ENCODE measurements around the gene LMF1.
"Not testable (repeated sequence)": the region's sequence is repeated elsewhere in the genome, so short reads cannot be mapped to it uniquely, and the experiment has no call there.

DNA sequence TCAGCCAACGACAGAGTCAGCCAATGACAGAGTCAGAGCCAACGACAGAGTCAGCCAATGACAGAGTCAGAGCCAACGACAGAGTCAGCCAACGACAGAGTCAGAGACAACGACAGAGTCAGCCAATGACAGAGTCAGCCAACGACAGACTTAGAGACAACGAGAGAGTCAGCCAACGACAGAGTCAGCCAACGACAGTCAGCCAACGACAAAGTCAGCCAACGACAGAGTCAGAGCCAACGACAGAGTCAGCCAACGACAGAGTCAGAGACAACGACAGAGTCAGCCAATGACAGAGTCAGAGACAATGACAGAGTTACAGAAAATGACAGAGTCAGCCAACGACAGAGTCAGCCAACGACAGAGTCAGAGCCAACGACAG is 22.9 kb downstream of the LMF1 start:
- TF ChIP-seq POLR2A, CTCF (IDR thresholded peaks at IDR 0.05): not testable (repeated sequence)
